Activated T-helper 1 cell treated with anti-CD3 and anti-CD28 coated beads, Interleukin-12 subunit alpha, Interleukin-12 subunit beta, Interleukin-2, Interleukin-4 antibody, amounts not matched to agents 30 ng/mL and 10 ng/mL and 1 ng/mL, durations not matched to agents 14 hours and 24 hours and 36 hours (primary cell): ENCODE data around the gene GNAT1. TPM values are rescaled to one million over a fixed set of nuclear protein-coding genes. Genes with fewer than 3 reads are reported as not detected.
"Not testable (repeated sequence)": the region's sequence is repeated elsewhere in the genome, so short reads cannot be mapped to it uniquely, and the experiment has no call there.

Source experiments
- DNase-seq: peaks from one replicate; pipeline ENCODE4 v3.0.0; 2021; ENCODE audit warnings: low spot score
- H3K27ac Mint-ChIP-seq: one replicate; pipeline ENCODE4 v1.8.0; 2021; ENCODE audit warnings: mild to moderate bottlenecking, mixed read lengths
- H3K27me3 Mint-ChIP-seq: one replicate; pipeline ENCODE4 v1.8.0; 2022; ENCODE audit warnings: mild to moderate bottlenecking, moderate library complexity, mixed read lengths; ENCODE audit not compliant: insufficient read depth
- H3K36me3 Mint-ChIP-seq: one replicate; pipeline ENCODE4 v1.8.0; 2021; ENCODE audit warnings: low read depth, mixed read lengths
- H3K4me1 Mint-ChIP-seq: one replicate; pipeline ENCODE4 v1.8.0; 2021; ENCODE audit warnings: low read depth, mixed read lengths
- H3K4me3 Mint-ChIP-seq: one replicate; pipeline ENCODE4 v1.8.0; 2021; ENCODE audit warnings: mild to moderate bottlenecking, moderate library complexity, mixed read lengths
- H3K9me3 Mint-ChIP-seq: one replicate; pipeline ENCODE4 v1.8.0; 2021; ENCODE audit warnings: mixed read lengths
- intact Hi-C: fragments of 100-400 bp; cut with micrococcal nuclease; formaldehyde crosslinking; loops from one replicate; pipeline ENCODE4 v1.15.1; 2024
- total RNA-seq: library from RNA; stranded (reverse); gene quantifications from 2 replicates; pipeline ENCODE4 v1.2.3, GENCODE V29; 2022

Gene GNAT1
- total RNA-seq, 1 donor from 2014 or later, result not detected

DNA sequence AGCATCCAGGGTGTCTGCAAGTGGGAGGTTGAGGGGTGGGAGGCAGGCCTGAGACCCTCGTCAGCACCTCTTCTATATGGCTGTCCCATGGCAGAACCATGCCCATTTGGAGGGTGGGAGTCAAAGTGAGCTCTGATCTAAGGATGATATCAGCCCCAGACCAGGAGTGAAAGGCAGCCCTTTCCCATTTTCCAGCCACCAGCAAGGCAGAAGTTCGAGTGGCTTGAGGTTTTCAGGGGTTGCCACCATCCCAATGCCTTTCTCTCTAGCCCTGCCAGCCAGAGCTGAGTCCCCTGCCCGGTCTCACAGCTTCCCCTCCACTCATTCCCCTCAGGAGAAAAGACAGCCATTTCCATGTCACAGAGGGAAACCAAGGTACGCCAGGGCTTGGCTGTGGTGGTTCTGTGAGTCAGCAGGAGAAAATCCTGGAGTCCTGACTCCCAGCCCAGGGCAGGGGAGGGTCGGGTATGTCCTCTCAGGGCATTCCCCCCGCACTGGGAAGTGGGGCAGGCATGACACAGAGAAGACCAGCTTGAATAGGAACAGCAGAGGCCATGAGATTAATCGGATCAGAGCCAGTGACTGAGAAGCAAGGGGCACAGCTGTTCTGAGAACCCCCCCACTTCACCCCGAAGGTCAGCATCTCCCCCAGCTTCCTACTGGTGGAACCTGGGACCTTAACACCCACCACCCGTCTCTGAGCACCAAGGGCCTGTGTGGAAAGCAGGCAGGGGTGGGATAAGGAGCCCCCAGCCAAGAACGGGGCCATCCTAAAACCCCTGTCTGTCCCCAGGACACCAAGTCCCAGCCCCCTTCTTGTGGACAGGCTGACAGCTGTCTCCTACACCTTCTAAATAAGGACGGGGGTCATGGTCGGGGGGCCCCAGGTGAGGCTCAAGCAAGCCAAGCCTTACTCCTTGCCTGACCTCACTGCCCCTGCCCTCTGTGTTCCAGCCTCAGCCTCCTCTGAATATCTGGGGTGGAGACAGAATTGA is 12.7 kb downstream of the GNAT1 start:
- H3K4me1 Mint-ChIP-seq, result no peaks in the 10 kb centered on the region
- H3K36me3 Mint-ChIP-seq, result no peaks in the 10 kb centered on the region
- no peaks in the 10 kb centered on the region for H3K9me3 Mint-ChIP-seq
- intact Hi-C loops, result no loop called here
- peaks cover 35% of the 10 kb centered on the region for H3K27me3 Mint-ChIP-seq
- no peak for DNase-seq
- no peak overlapping the region for H3K4me3 Mint-ChIP-seq
- H3K27ac Mint-ChIP-seq, result no peak overlapping the region

DNA sequence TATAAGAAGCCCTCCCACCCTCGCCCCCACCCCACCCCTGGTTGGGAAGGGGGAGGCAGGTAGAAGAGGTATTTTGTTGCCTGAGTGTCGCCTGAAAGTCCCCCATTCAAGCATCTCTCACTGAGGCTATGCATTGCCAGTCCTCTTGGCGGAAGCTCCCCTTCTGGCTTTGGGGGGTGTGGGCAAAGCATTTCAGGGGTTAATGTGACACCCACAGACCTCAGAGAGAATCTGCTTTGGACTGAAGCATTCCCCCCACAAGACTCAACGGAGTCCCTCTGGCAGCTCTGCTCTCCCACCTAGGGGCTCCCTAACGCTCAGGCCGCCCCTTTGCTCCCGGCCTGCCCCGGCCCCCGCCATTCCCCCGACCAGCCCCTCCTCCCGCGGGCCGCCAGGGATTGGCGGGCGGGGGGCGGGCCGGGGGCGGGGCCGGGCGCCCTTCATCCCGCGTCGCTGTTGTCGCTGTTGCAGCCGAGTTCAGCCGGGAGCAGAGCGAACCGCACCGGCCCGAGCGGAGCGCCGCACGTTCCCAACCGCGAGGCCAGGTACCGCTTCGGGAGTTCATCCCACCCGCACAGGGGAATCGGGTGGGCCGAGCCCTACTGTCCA is 13.5 kb downstream of the GNAT1 start, which contains the start of gene SLC38A3:
SLC38A3 (plus strand) TSS at position 468 of the 609 bp plus-strand sequence. CDS start 8,929 bp downstream, outside the sequence.
- H3K27ac Mint-ChIP-seq, result no peak within 1 kb of the TSS
- no peak for DNase-seq
- H3K4me3 Mint-ChIP-seq, result no peak within 1 kb of the TSS
- no peaks in the 10 kb centered on the region for H3K4me1 Mint-ChIP-seq
- no peaks in the 10 kb centered on the region for H3K36me3 Mint-ChIP-seq
- H3K27me3 Mint-ChIP-seq, result peaks cover 42% of the 10 kb centered on the region
- H3K9me3 Mint-ChIP-seq, result no peaks in the 10 kb centered on the region
- intact Hi-C loops, result no loop called here

DNA sequence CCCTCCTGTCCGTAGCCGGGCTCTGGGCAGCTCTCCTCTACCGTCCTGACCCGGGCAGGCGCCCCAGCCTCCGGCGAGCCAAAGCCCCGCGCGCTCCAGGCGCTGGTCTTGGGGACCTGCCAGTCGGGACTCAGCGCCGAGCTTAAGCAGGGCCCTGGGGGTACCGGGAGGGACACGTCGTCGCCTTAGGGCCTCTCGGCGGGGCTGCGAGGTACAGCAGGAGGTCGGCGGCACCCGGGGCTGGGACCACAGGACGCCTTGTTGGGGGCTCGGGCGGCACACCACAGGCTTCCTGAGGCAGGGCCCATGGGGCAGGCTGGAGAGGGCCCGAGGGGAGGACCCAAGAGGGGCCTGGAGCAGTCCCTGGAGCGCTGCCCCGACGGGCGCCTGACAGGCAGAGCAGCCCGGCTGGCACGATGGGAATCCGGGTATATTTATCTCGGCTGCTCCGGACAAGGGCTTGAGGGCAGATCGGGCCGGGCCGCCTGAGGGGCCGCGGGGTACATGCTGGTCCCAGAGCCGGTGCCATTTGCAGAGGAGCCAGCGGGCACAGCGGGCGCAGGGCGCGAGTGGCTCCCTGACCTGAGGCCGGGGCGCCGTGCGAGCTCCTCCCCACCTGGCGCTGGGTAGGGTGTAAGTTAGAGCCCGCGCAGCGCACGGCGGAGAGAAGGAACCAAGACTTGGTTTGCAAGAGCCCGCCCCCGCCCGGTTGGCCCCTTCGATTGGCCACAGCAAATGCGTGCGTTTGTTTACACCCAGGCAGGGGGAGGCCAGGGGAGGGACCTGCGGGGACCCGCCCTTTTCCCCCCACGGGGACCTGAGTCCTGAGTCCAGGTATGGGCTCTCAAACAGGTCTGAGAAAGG is 14.2 kb downstream of the GNAT1 start:
- no peaks in the 10 kb centered on the region for H3K9me3 Mint-ChIP-seq
- no peaks in the 10 kb centered on the region for H3K4me1 Mint-ChIP-seq
- peaks cover 44% of the 10 kb centered on the region for H3K27me3 Mint-ChIP-seq
- H3K4me3 Mint-ChIP-seq, result no peak overlapping the region
- intact Hi-C loops, result no loop called here
- no peaks in the 10 kb centered on the region for H3K36me3 Mint-ChIP-seq
- no peak overlapping the region for H3K27ac Mint-ChIP-seq
- no peak for DNase-seq

DNA sequence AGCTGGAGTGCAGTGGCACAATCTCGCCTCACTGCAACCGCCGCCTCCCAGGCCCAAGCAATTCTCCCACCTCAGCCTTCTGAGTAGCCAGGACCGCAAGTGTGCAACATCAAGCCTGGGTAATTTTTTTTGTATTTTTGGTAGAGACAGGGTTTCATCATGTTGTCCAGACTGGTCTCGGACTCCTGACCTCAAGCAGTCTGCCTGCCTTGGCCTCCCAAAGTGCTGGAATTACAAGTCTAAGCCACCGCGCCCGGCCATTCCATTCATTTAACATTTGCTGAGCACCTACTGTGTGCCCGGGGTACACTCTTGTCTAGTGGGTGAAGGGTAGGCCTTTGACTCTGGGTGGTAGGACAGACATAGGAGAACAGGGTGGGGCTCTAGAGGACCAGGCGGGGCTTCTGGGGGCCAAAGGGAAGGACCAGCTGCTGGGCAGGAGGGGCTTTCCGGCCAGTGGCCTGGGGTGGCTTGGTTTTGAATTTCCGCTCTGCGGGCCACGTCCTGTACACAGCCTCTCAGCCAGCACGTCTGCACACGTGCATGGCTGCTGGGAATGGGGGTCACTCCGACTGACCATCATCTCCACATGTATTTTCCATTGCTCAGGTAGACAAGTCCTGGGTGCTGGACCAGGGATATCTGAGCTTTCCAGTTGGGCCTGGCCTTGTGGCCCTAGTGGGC is 16.1 kb downstream of the GNAT1 start:
- no peak overlapping the region for H3K4me3 Mint-ChIP-seq
- no peak for DNase-seq
- H3K27ac Mint-ChIP-seq, result no peak overlapping the region
- H3K9me3 Mint-ChIP-seq, result no peaks in the 10 kb centered on the region
- H3K4me1 Mint-ChIP-seq, result peaks cover 4% of the 10 kb centered on the region
- intact Hi-C loops, result no loop called here
- peaks cover 40% of the 10 kb centered on the region for H3K27me3 Mint-ChIP-seq
- no peaks in the 10 kb centered on the region for H3K36me3 Mint-ChIP-seq

DNA sequence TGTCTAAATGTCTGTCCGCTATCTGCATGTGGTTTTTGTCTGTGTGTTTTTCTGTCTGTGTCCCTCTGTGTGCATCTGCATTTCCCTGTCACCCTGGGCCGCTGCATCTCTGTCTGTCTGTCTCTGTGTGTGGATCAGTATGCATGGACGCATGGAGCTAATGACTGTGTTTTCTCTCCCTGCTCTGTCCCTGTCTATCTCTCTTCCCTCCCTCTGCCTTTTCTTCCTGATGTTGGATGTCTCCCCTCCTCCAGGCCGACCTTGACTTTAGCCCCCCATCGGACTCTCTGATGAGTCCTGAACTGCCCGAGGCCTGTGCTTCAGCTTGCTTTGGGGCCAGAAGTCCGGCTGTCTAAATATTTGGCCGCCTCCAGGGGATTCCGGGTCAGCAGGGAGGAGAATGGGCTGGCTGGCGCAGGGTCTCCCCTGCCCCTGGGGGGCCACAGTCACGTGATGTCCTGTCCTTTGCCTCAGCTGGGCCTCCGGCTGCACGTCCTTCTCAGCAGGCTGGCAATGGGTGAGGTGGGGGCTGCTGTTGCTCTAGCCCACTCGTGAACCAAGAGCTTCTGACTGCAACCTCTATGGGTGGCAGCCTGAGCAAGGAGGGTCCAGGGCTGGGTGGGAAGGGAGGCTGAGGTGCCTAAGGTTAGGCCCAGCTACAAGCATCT is 17.4 kb downstream of the GNAT1 start:
- Mint-ChIP-seq H3K27ac (no peak overlapping the region), H3K9me3 (no peaks in the 10 kb centered on the region), H3K4me1 (peaks cover 4% of the 10 kb centered on the region), H3K27me3 (peaks cover 34% of the 10 kb centered on the region), H3K36me3 (no peaks in the 10 kb centered on the region), H3K4me3 (no peak overlapping the region)
- no peak for DNase-seq
- intact Hi-C loops, result no loop called here

DNA sequence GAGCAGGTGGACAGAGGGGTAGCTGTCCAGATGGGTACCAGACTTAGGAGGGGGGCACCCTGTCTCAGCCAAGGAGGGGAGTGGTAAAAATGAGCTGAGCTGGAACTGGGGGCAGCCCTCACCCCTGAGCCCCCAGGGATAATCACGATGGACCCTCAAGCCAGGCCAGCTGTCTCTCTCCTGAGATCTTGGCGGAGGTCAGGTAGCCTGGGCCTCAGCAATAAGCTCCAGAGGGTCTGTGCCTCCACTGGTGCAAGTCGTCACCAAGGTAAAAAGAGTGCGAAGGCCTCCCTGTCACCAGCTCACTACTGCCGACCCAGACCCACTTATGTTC is 18.7 kb downstream of the GNAT1 start:
- H3K9me3 Mint-ChIP-seq, result no peaks in the 10 kb centered on the region
- no peak overlapping the region for H3K4me3 Mint-ChIP-seq
- peaks cover 31% of the 10 kb centered on the region for H3K27me3 Mint-ChIP-seq
- H3K4me1 Mint-ChIP-seq, result peaks cover 4% of the 10 kb centered on the region
- intact Hi-C loops, result loop anchor here (1.0 kb wide), 1 partner anchor 12 kb away; no protein-coding TSS in a partner anchor
- DNase-seq, result no peak
- H3K36me3 Mint-ChIP-seq, result no peaks in the 10 kb centered on the region
- no peak overlapping the region for H3K27ac Mint-ChIP-seq

DNA sequence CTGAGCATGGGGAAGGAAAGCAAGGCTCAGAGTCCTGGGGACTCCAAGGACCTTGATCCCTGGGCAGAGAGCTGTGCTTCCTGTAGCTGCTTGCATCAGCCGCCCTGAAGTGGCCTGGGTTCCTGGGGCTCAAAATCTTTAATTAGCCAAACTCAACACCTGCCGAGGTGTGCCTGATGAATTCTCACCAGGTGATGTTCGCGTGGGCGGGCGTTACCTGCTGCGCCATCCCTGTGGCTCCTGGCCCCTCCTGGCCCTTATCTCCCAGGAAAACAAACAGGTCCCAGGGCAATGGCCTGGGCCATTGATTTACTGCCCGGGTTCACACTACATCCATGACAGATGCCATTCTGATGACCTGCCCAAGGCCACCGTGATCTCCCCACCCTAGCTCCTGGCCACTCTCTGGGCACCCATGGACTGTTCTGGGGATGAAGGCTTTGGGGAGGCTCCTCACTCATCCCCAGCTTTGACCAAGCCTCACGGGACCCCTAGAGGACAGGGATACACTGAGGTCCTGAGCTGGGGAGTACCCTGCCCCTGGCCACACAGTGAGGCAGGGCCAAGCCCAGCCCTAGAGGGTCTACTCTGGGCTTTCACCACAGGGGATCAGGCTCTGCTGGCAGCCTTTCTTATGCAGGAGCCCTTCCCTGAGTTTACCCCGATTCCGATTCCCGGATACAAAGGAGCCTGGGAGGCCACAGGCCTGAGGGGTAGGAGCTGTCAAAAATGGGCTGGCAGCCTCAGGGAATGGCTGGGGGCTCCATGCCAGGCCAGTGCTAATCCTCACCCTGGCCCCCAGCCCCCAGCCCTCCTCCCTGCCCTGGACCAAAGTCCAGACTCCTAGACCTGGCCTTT is 19.3 kb downstream of the GNAT1 start:
- no peak overlapping the region for H3K4me3 Mint-ChIP-seq
- H3K27me3 Mint-ChIP-seq, result peaks cover 30% of the 10 kb centered on the region
- no peak overlapping the region for H3K27ac Mint-ChIP-seq
- H3K9me3 Mint-ChIP-seq, result no peaks in the 10 kb centered on the region
- H3K4me1 Mint-ChIP-seq, result peaks cover 4% of the 10 kb centered on the region
- DNase-seq, result no peak
- no peaks in the 10 kb centered on the region for H3K36me3 Mint-ChIP-seq
- intact Hi-C loops, result loop anchor here (1.0 kb wide), 1 partner anchor 12 kb away; no protein-coding TSS in a partner anchor

DNA sequence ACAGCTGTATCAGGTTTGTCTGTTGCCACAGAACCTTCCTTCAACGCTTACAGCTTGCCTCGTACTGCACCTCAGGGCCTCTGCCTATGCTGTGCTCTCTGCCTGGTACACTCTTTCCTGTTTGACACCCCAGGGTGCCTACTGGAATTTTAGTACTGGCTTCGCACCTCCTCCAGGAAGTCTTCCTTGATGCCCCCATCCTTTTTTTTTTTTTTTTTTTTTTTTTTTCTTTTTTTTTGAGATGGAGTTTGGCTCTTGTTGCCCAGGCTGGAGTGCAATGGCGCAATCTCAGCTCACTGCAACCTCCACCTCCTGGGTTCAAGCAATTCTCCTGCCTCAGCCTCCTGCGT is 19.9 kb downstream of the GNAT1 start:
- H3K4me1 Mint-ChIP-seq, H3K36me3 Mint-ChIP-seq, DNase-seq, H3K9me3 Mint-ChIP-seq, intact Hi-C loops, H3K27ac Mint-ChIP-seq, H3K4me3 Mint-ChIP-seq: not testable (repeated sequence)
- H3K27me3 Mint-ChIP-seq, result peaks cover 28% of the 10 kb centered on the region

DNA sequence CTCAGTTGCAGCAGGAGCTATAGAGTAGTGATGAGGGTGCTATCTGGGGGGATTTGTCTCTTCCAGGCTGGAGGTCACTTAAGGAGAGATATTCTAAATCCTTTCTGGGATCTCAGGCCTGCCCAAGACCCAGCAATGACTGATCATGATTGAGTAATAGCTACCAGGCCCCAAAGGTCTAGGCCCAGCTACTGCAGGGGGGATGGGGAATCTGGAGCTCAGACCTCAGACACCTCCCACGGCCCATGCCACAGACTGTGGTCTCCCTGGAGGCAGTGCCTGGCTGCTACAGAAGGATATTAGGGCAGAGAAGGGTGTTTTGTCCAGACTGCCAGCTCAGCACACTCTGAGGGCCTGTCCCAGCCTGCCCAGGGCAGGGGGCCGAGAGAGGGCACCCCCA is 20.5 kb downstream of the GNAT1 start:
- no peak for DNase-seq
- Mint-ChIP-seq H3K4me3 (no peak overlapping the region), H3K27me3 (peaks cover 22% of the 10 kb centered on the region), H3K4me1 (peaks cover 4% of the 10 kb centered on the region), H3K36me3 (no peaks in the 10 kb centered on the region), H3K9me3 (no peaks in the 10 kb centered on the region), H3K27ac (no peak overlapping the region)
- intact Hi-C loops, result no loop called here

DNA sequence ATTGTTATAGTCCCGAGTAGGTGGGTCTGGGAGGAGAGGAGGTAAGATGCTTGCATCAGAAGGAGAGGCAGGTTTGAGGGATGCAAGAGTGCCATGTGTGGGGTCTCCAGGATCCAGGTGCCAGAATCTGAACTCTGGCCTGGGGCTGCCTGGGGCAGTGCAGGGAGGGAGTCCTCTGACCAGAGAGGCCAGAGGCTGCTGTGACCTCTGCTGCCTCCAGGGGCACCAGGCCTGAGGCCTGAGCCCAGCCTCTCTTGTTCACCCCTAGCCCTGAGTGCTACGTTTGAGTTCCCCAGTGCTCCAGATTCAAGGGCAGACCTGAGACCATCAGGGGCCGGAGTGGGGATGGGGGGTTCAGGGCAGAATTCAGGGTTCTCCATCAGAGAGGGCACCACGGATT is 21.1 kb downstream of the GNAT1 start:
- H3K27ac Mint-ChIP-seq, result no peak overlapping the region
- no peak for DNase-seq
- intact Hi-C loops, result no loop called here

DNA sequence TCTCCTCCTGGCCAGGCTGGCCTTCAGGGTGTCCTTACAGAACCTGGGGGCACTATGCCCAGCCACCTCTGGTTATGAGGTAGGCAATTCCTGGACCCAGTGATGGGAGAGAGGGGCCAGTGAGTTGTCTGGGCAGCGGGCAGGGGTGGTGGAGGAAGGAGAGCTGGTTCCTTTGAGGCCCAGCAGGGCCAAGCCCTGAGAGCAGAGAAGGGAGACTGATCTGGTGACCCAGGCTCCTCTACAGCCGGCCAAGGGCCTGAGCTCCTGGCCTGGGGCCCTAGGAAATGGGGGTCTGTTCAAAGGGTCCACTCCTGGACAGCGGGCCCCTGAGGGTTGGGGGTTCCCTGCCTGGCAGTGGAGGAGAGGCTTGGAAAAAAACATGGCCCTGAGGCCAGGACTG is 21.6 kb downstream of the GNAT1 start:
- Mint-ChIP-seq H3K4me1 (peaks cover 4% of the 10 kb centered on the region), H3K9me3 (no peaks in the 10 kb centered on the region), H3K4me3 (no peak overlapping the region), H3K27me3 (peaks cover 14% of the 10 kb centered on the region), H3K36me3 (no peaks in the 10 kb centered on the region), H3K27ac (no peak overlapping the region)
- intact Hi-C loops, result no loop called here
- DNase-seq, result no peak

More for the DNA sequence above, 21.1 kb downstream of the GNAT1 start:
- Mint-ChIP-seq H3K9me3 (no peaks in the 10 kb centered on the region), H3K4me1 (peaks cover 4% of the 10 kb centered on the region), H3K4me3 (no peak overlapping the region), H3K36me3 (no peaks in the 10 kb centered on the region), H3K27me3 (peaks cover 16% of the 10 kb centered on the region)
